DOHH2 (cell line): Measurements from ENCODE around the gene SYNPO2L.

Experiments used
- CTCF ChIP-seq: fragments of 200-600 bp; sonication (generic); IDR thresholded peaks from one replicate; pipeline ENCODE4 v1.5.1; 2014; ENCODE audit warnings: antibody characterized with exemption, mild to moderate bottlenecking, low read depth, low read length; ENCODE audit not compliant: poor library complexity, severe bottlenecking
- EZH2phosphoT487 ChIP-seq: fragments of 200-600 bp; sonication (generic); IDR thresholded peaks from 2 replicates; pipeline ENCODE4 v1.6.1; 2017; ENCODE audit warnings: borderline replicate concordance, mild to moderate bottlenecking, antibody characterized with exemption, low read length, moderate library complexity, mixed read lengths

GRCh38 chr10:73628405-73628804 lies 27.4 kb downstream of the SYNPO2L start:
- TF ChIP-seq CTCF (no peak), EZH2phosphoT487 (no peak)
